Loucy (cell line): ENCODE results near the gene RET.

ENCODE experiments used
- H2AFZ ChIP-seq: fragments of 200-600 bp; sonication (generic); 2 replicates; pipeline ENCODE4 v1.6.0; 2016; ENCODE audit warnings: antibody characterized with exemption, mild to moderate bottlenecking, low read length, moderate library complexity
- H3F3A ChIP-seq: fragments of 200-600 bp; 2 replicates; pipeline ENCODE4 v1.6.0; 2016; ENCODE audit warnings: antibody characterized with exemption, low read depth, mild to moderate bottlenecking
- H3K27me3 ChIP-seq: fragments of 200-600 bp; sonication (generic); 2 replicates; pipeline ENCODE4 v1.6.1; 2014; ENCODE audit warnings: low read length, mild to moderate bottlenecking; ENCODE audit not compliant: insufficient read depth, poor library complexity, severe bottlenecking
- H3K36me3 ChIP-seq: fragments of 200-600 bp; sonication (generic); 2 replicates; pipeline ENCODE4 v1.6.1; 2016; ENCODE audit warnings: low read length; ENCODE audit not compliant: insufficient read depth
- H3K4me1 ChIP-seq: fragments of 200-600 bp; sonication (generic); 2 replicates; pipeline ENCODE4 v1.5.1; 2014; ENCODE audit warnings: low read length, mild to moderate bottlenecking; ENCODE audit not compliant: insufficient read depth, poor library complexity, severe bottlenecking
- H3K4me2 ChIP-seq: fragments of 200-600 bp; sonication (generic); 2 replicates; pipeline ENCODE4 v1.6.0; 2014; ENCODE audit warnings: antibody characterized with exemption, low read length, low read depth, mild to moderate bottlenecking; ENCODE audit not compliant: poor library complexity, severe bottlenecking
- H3K4me3 ChIP-seq: fragments of 200-600 bp; sonication (generic); 2 replicates; pipeline ENCODE4 v1.5.1; 2014; ENCODE audit warnings: low read length, mild to moderate bottlenecking, mixed read lengths; ENCODE audit not compliant: poor library complexity, severe bottlenecking
- H3K79me2 ChIP-seq: fragments of 200-600 bp; sonication (generic); 2 replicates; pipeline ENCODE4 v1.6.1; 2014; ENCODE audit warnings: low read length; ENCODE audit not compliant: insufficient read depth
- H3K9ac ChIP-seq: fragments of 200-600 bp; sonication (generic); 2 replicates; pipeline ENCODE4 v1.6.0; 2014; ENCODE audit warnings: mild to moderate bottlenecking, low read depth, low read length, moderate library complexity; ENCODE audit not compliant: poor library complexity, severe bottlenecking
- H3K9me2 ChIP-seq: fragments of 200-600 bp; sonication (generic); replicated peaks from 2 replicates; pipeline ENCODE4 v1.6.1; 2016; ENCODE audit warnings: low read depth, low read length, mixed read lengths
- H3K9me3 ChIP-seq: fragments of 200-600 bp; sonication (generic); 2 replicates; pipeline ENCODE4 v1.6.1; 2014; ENCODE audit warnings: mild to moderate bottlenecking, antibody characterized with exemption, low read length, low read depth; ENCODE audit not compliant: insufficient read depth
- H4K20me1 ChIP-seq: fragments of 200-600 bp; sonication (generic); 2 replicates; pipeline ENCODE4 v1.6.0; 2014; ENCODE audit warnings: antibody characterized with exemption, low read length, mild to moderate bottlenecking; ENCODE audit not compliant: insufficient read depth, poor library complexity, severe bottlenecking
- EZH2phosphoT487 ChIP-seq: fragments of 200-600 bp; IDR thresholded peaks from 2 replicates; pipeline ENCODE4 v1.6.1; 2018; ENCODE audit warnings: antibody characterized with exemption, mild to moderate bottlenecking, moderate library complexity, borderline replicate concordance
- TF ChIP-seq, protein P1 (sequence below): fragments of 200-600 bp; sonication (generic); conservative IDR thresholded peaks from 2 replicates; pipeline ENCODE4 v1.5.1; 2014; ENCODE audit warnings: mild to moderate bottlenecking, antibody characterized with exemption, low read length

Gene RET

DNA sequence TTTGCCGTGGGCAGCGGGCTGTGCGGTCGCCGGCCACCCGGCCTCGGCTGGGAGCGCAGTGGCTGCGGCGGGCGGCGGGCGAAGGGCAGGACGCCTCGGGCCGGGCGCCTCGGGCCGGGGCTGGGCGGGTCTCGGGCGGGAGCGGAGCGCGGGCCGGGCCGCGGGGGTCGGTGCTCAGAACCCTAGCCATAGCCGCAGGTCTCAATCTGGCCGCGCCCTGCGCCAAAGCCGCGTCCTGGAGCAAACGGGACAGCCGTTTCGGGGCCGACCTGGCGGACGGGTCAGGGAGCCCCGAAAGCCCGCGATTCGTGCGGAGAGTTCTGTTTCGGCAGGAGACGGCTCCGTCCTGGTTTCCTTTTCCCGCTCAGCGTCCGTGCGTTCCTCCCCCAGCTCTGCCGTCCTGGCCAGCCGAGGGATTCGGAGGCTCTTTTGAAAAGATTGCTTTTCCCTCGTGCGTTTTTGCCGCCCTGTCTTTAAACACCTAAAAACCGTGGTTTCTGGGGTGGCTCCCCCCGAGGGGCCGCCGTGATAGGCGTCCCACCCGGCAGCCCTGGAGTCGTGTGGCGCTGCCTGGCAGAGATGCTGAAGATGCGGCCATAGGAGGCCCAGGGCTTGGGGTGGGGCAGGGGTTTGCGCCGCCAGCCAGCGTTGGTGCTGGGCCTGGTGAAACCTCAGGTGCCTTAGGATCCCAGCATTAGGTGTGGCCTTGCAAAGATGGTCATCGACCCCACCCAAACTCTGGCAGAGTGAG lies 727 bp downstream of the RET start:
- Histone ChIP-seq H3K79me2 (no peaks in the 10 kb centered on the region), H3K9me3 (no peaks in the 10 kb centered on the region), H3K9me2 (no peaks in the 10 kb centered on the region), H3K4me1 (peaks cover 12% of the 10 kb centered on the region), H3F3A (no peaks in the 10 kb centered on the region), H3K4me3 (no peak overlapping the region), H3K4me2 (no peak overlapping the region), H3K36me3 (no peaks in the 10 kb centered on the region), H3K27me3 (no peaks in the 10 kb centered on the region), H2AFZ (no peak overlapping the region), H3K9ac (no peak overlapping the region), H4K20me1 (no peaks in the 10 kb centered on the region)
- TF ChIP-seq, protein P1, sequence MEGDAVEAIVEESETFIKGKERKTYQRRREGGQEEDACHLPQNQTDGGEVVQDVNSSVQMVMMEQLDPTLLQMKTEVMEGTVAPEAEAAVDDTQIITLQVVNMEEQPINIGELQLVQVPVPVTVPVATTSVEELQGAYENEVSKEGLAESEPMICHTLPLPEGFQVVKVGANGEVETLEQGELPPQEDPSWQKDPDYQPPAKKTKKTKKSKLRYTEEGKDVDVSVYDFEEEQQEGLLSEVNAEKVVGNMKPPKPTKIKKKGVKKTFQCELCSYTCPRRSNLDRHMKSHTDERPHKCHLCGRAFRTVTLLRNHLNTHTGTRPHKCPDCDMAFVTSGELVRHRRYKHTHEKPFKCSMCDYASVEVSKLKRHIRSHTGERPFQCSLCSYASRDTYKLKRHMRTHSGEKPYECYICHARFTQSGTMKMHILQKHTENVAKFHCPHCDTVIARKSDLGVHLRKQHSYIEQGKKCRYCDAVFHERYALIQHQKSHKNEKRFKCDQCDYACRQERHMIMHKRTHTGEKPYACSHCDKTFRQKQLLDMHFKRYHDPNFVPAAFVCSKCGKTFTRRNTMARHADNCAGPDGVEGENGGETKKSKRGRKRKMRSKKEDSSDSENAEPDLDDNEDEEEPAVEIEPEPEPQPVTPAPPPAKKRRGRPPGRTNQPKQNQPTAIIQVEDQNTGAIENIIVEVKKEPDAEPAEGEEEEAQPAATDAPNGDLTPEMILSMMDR, result no peak
- no peak for TF ChIP-seq EZH2phosphoT487

DNA sequence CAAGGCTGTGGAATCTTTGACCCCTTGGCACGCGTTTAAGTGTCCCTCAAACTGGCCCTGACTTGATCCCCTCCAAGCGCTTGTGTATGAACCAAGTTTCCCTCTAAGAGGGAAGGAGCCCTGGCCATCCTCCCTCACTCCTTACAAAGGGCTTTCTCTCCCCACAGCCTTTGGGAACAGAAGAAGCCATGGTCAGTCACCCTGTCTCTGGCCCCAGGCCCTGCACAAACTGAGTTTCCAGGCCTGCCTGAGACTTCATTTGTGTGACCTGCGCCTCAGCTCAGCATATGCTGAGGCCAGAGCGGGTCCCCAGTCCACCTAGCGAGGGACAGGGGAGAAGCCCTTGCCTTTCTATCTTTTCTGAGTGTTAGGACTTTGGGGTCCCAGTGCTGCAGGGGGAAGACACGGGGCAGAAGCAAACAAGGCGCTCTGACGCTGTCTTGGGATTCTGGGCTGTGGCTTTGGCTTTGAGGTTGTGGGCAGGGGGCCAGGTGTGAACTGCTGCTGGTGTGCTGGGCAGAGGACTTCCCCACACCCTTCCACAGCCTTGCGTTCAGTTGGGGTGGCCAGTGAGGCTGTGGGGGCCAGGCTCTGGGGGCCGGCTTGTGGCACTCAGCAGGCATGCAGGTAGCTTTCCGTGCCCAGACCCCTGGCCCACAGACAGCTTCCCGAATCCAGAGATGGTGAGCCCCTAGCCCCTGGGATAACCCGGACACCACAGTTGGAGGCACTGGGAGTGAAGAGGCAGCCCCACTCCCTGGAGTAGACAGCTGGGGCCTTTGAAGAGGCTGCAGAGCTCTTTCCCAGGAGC lies 1.5 kb downstream of the RET start:
- Histone ChIP-seq H3K9me3 (no peaks in the 10 kb centered on the region), H3F3A (no peaks in the 10 kb centered on the region), H3K4me2 (no peak overlapping the region), H3K36me3 (no peaks in the 10 kb centered on the region), H2AFZ (no peak overlapping the region), H3K4me3 (no peak overlapping the region), H3K4me1 (peaks cover 20% of the 10 kb centered on the region), H3K9me2 (no peaks in the 10 kb centered on the region), H3K27me3 (no peaks in the 10 kb centered on the region), H3K79me2 (no peaks in the 10 kb centered on the region), H4K20me1 (no peaks in the 10 kb centered on the region), H3K9ac (no peak overlapping the region)
- TF ChIP-seq EZH2phosphoT487, result no peak
- TF ChIP-seq, protein P1, result no peak

DNA sequence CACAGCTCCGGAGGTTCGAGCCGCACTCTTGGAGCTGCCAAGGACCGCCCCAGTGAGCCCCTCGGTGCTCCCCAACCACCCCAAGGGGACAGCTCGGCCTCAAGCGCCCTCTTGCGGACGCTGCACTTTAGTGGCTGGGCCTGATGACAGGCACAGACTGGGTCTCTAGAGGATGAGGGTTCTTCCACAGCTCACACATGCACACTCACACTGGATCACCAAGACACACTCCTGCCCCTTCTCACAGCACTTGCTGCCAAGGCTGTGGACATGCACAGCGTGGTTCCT lies 2.1 kb downstream of the RET start:
- Histone ChIP-seq H3K36me3 (no peaks in the 10 kb centered on the region), H3K79me2 (no peaks in the 10 kb centered on the region), H4K20me1 (no peaks in the 10 kb centered on the region), H3K27me3 (no peaks in the 10 kb centered on the region), H3K9me2 (no peaks in the 10 kb centered on the region), H3K9ac (no peak overlapping the region), H3F3A (no peaks in the 10 kb centered on the region), H3K4me3 (no peak overlapping the region), H3K4me2 (no peak overlapping the region), H3K9me3 (no peaks in the 10 kb centered on the region), H2AFZ (no peak overlapping the region), H3K4me1 (peaks cover 25% of the 10 kb centered on the region)
- TF ChIP-seq, protein P1, result no peak
- TF ChIP-seq EZH2phosphoT487, result no peak
